ENCODE data around the gene SMIM33. TPM values are rescaled to one million over a fixed set of nuclear protein-coding genes. Genes with fewer than 3 reads are reported as not detected.

SMIM33 gene
- total RNA-seq, 1 donor from 2014 or later = not detected

DNA sequence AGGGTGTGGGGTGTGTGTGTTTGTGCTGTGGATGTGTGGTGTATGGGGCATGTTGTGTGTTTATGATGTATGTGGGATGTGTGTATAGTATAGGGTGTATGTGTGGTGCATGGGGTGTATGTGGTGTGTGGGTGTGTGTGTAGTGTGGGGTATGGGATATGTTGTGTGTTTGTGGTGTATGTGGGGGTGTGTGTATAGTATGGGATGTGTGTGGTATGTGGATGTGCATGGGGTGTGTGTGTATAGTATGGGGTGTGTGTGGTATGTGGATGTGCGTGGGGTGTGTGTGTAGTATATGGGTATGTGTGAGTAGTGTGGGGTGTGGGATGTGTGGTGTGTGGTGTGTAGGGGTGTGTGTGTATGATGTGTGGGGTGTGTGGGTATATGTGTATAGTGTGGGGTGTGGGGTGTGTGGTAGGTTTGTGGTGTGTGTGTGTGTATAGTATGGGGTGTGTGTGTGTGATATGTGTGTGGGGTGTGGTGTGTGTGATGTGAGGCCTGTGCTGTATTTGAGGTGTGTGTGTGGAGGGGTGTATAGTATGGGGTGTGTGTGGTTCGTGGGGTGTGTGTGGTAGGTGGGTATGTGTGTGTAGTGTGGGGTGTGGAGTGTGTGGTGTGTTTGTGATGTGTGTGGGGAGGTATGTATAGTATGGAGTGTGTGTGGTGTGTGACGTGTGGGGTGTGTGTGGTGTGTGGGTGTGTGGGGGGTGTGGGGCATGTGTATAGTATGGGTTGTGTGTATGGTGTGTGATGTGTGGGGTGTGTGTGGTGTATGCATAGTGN lies 18.7 kb upstream of the SMIM33 start:
- H3K27ac ChIP-seq = no peak overlapping the region
- H3K4me3 ChIP-seq = no peak overlapping the region
- TF ChIP-seq POLR2A (IDR thresholded peaks at IDR 0.05) = no peak
- TF ChIP-seq, protein P1, sequence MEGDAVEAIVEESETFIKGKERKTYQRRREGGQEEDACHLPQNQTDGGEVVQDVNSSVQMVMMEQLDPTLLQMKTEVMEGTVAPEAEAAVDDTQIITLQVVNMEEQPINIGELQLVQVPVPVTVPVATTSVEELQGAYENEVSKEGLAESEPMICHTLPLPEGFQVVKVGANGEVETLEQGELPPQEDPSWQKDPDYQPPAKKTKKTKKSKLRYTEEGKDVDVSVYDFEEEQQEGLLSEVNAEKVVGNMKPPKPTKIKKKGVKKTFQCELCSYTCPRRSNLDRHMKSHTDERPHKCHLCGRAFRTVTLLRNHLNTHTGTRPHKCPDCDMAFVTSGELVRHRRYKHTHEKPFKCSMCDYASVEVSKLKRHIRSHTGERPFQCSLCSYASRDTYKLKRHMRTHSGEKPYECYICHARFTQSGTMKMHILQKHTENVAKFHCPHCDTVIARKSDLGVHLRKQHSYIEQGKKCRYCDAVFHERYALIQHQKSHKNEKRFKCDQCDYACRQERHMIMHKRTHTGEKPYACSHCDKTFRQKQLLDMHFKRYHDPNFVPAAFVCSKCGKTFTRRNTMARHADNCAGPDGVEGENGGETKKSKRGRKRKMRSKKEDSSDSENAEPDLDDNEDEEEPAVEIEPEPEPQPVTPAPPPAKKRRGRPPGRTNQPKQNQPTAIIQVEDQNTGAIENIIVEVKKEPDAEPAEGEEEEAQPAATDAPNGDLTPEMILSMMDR (IDR thresholded peaks at IDR 0.05) = no peak
- TF ChIP-seq POLR2AphosphoS5 (IDR thresholded peaks at IDR 0.05; ENCODE audit: insufficient read depth in 1 of 2, low read depth in 1 of 2) = no peak
- intact Hi-C loops (cut with DNase I) = no loop called here
- H3K9me3 ChIP-seq = no peaks in the 10 kb centered on the region
- no peaks in the 10 kb centered on the region for H3K4me1 ChIP-seq
- no peaks in the 10 kb centered on the region for H3K27me3 ChIP-seq
- DNase-seq (ENCODE audit: extremely low spot score in 2 of 2) = no peak
- H3K36me3 ChIP-seq = no peaks in the 10 kb centered on the region

- Histone ChIP-seq H3K27ac (no peak overlapping the region), H3K4me1 (peaks cover 4% of the 10 kb centered on the region), H3K4me3 (no peak overlapping the region), H3K27me3 (no peaks in the 10 kb centered on the region), H3K9me3 (no peaks in the 10 kb centered on the region), H3K36me3 (no peaks in the 10 kb centered on the region)
- TF ChIP-seq POLR2AphosphoS5 (IDR thresholded peaks at IDR 0.05; ENCODE audit: insufficient read depth in 1 of 2, low read depth in 1 of 2) (no peak), POLR2A (IDR thresholded peaks at IDR 0.05) (no peak)
- TF ChIP-seq, protein P1 (IDR thresholded peaks at IDR 0.05) = no peak
- DNase-seq (ENCODE audit: extremely low spot score in 2 of 2) = no peak
- intact Hi-C loops (cut with DNase I) = no loop called here
Observed at GRCh38 chr5:139453683-139454567, 16.9 kb upstream of the SMIM33 start.

DNA sequence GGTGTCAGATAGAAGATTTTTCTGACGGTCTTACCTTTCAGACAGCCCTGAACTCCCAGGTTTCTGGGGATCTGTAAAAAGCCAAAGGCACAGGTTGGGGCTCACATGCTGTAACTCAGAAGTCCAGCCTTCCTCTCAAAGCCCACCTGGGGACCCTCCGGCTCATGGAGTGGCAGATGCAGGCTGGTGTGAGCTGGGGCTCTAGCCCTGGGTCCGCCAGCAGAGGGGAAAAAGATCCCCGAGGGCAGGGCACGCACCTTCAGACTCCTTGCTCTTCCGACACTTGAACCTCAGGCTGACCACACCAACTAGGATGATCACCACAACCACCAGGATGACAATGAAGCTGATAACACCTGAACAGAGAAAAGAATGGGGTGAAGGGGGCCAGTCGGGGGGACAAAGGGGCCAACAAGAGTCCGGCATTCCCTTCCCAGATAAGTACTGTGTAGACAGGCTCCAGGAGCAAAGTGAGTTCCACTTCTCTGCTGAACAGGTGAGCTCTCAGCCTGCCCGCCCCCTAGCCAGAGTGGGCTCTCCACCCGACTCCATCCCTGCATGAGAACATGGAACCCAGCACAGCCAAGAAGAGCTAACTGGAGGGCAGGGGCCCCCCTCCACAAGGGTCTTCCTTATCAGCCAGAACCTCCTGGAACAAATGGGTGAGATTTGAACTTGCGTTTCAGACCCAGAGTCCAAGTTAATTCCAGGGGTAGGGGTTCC lies 16.1 kb upstream of the SMIM33 start:
- intact Hi-C loops (cut with DNase I) = no loop called here
- TF ChIP-seq, protein P1 (IDR thresholded peaks at IDR 0.05) = no peak

DNA sequence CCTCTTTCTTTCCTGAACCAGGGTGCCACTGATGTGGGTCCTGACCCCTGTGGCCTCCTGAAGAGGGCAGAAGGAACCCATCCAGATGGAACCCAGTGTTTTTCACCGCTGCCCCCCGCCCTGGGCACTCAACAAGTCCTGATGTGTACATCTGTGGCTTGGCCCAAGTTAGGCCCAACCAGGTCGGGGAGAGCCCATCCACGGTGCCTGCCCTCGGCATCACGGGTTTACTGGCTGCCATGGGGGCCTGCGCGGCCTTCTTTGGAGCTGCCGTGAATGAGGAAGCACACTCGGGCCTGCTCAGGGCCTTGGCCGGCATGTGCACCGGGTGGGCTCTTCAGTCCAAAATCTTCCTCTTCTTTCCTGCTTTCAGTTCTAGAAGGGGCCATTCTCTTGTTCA lies 14.0 kb upstream of the SMIM33 start:
- no peaks in the 10 kb centered on the region for H3K36me3 ChIP-seq
- no peak for TF ChIP-seq POLR2A (IDR thresholded peaks at IDR 0.05)
- TF ChIP-seq, protein P1 (IDR thresholded peaks at IDR 0.05) = no peak
- no peak for TF ChIP-seq POLR2AphosphoS5 (IDR thresholded peaks at IDR 0.05; ENCODE audit: insufficient read depth in 1 of 2, low read depth in 1 of 2)
- H3K4me1 ChIP-seq = peaks cover 10% of the 10 kb centered on the region
- intact Hi-C loops (cut with DNase I) = no loop called here
- H3K4me3 ChIP-seq = no peak overlapping the region
- no peak for DNase-seq (ENCODE audit: extremely low spot score in 2 of 2)
- H3K9me3 ChIP-seq = no peaks in the 10 kb centered on the region
- no peaks in the 10 kb centered on the region for H3K27me3 ChIP-seq
- H3K27ac ChIP-seq = no peak overlapping the region

More for the DNA sequence above, 16.1 kb upstream of the SMIM33 start:
- no peaks in the 10 kb centered on the region for H3K9me3 ChIP-seq
- H3K36me3 ChIP-seq = no peaks in the 10 kb centered on the region
- H3K4me3 ChIP-seq = no peak overlapping the region
- no peak for DNase-seq (ENCODE audit: extremely low spot score in 2 of 2)
- no peak overlapping the region for H3K27ac ChIP-seq
- H3K27me3 ChIP-seq = no peaks in the 10 kb centered on the region
- peaks cover 10% of the 10 kb centered on the region for H3K4me1 ChIP-seq
